T-helper 1 cell treated with Interleukin-12 subunit alpha and Interleukin-12 subunit beta and Interleukin-4 antibody, amounts not matched to agents 30 μg/mL and 1 μg/mL, for 36 hours (primary cell): ENCODE results near the gene SH2D2A.
A peak's percentile ranks its signal among the peaks of the same experiment; 100 is the strongest.

Experiments used
- H3K27ac Mint-ChIP-seq: one replicate; pipeline ENCODE4 v1.8.0; 2021; ENCODE audit warnings: mild to moderate bottlenecking, mixed read lengths
- H3K27me3 Mint-ChIP-seq: one replicate; pipeline ENCODE4 v1.8.0; 2021; ENCODE audit warnings: low read depth, mixed read lengths
- H3K36me3 Mint-ChIP-seq: one replicate; pipeline ENCODE4 v1.8.0; 2021; ENCODE audit warnings: low read depth, mixed read lengths
- H3K4me1 Mint-ChIP-seq: one replicate; pipeline ENCODE4 v1.8.0; 2021; ENCODE audit warnings: low read depth, mixed read lengths
- H3K4me3 Mint-ChIP-seq: one replicate; pipeline ENCODE4 v1.8.0; 2021; ENCODE audit warnings: mild to moderate bottlenecking, moderate library complexity, mixed read lengths
- H3K9me3 Mint-ChIP-seq: one replicate; pipeline ENCODE4 v1.8.0; 2021; ENCODE audit warnings: mixed read lengths

The SH2D2A gene

GRCh38 chr1:156842618-156843300, 26.1 kb upstream of the SH2D2A start:
- no peak overlapping the region for H3K4me3 Mint-ChIP-seq
- no peak overlapping the region for H3K27ac Mint-ChIP-seq
- H3K9me3 Mint-ChIP-seq: no peaks in the 10 kb centered on the region
- peaks cover 5% of the 10 kb centered on the region for H3K36me3 Mint-ChIP-seq
- peaks cover 29% of the 10 kb centered on the region for H3K4me1 Mint-ChIP-seq
- H3K27me3 Mint-ChIP-seq: peaks cover 60% of the 10 kb centered on the region

- H3K27me3 Mint-ChIP-seq: peaks cover 46% of the 10 kb centered on the region
- H3K27ac Mint-ChIP-seq: no peak overlapping the region
Observed at GRCh38 chr1:156841295-156841855, 24.7 kb upstream of the SH2D2A start.

GRCh38 chr1:156840898-156841279, 24.2 kb upstream of the SH2D2A start:
- no peaks in the 10 kb centered on the region for H3K9me3 Mint-ChIP-seq
- H3K36me3 Mint-ChIP-seq: peaks cover 5% of the 10 kb centered on the region
- no peak overlapping the region for H3K4me3 Mint-ChIP-seq
- H3K27ac Mint-ChIP-seq: no peak overlapping the region
- peaks cover 41% of the 10 kb centered on the region for H3K27me3 Mint-ChIP-seq
- peaks cover 36% of the 10 kb centered on the region for H3K4me1 Mint-ChIP-seq

More at GRCh38 chr1:156841295-156841855, 24.7 kb upstream of the SH2D2A start:
- Mint-ChIP-seq H3K4me3 (no peak overlapping the region), H3K36me3 (peaks cover 5% of the 10 kb centered on the region), H3K9me3 (no peaks in the 10 kb centered on the region), H3K4me1 (peaks cover 36% of the 10 kb centered on the region)

- Mint-ChIP-seq H3K9me3 (no peaks in the 10 kb centered on the region), H3K36me3 (peaks cover 5% of the 10 kb centered on the region), H3K4me3 (no peak overlapping the region), H3K27me3 (peaks cover 36% of the 10 kb centered on the region), H3K4me1 (peaks cover 39% of the 10 kb centered on the region), H3K27ac (no peak overlapping the region)
Observed at GRCh38 chr1:156840186-156840897, 23.7 kb upstream of the SH2D2A start.

- Mint-ChIP-seq H3K27me3 (peaks cover 28% of the 10 kb centered on the region), H3K36me3 (peaks cover 5% of the 10 kb centered on the region), H3K9me3 (no peaks in the 10 kb centered on the region), H3K4me3 (no peak overlapping the region), H3K4me1 (peaks cover 44% of the 10 kb centered on the region), H3K27ac (peak overlapping the region; percentile 50)
Observed at GRCh38 chr1:156839426-156840109, 22.9 kb upstream of the SH2D2A start.

- peaks cover 48% of the 10 kb centered on the region for H3K4me1 Mint-ChIP-seq
- peak overlapping the region; percentile 39 for H3K4me3 Mint-ChIP-seq
- H3K27me3 Mint-ChIP-seq: peaks cover 22% of the 10 kb centered on the region
- no peaks in the 10 kb centered on the region for H3K9me3 Mint-ChIP-seq
- peaks cover 3% of the 10 kb centered on the region for H3K36me3 Mint-ChIP-seq
- peak overlapping the region; percentile 64 for H3K27ac Mint-ChIP-seq
Observed at GRCh38 chr1:156838972-156839371, 22.3 kb upstream of the SH2D2A start.

- Mint-ChIP-seq H3K36me3 (peaks cover 9% of the 10 kb centered on the region), H3K4me1 (peaks cover 61% of the 10 kb centered on the region), H3K4me3 (peak overlapping the region; percentile 81), H3K27me3 (peaks cover 11% of the 10 kb centered on the region), H3K9me3 (no peaks in the 10 kb centered on the region), H3K27ac (peak overlapping the region; percentile 99)
Observed at GRCh38 chr1:156836892-156837291, 20.2 kb upstream of the SH2D2A start.

- H3K36me3 Mint-ChIP-seq: peaks cover 9% of the 10 kb centered on the region
- H3K9me3 Mint-ChIP-seq: no peaks in the 10 kb centered on the region
- H3K27ac Mint-ChIP-seq: peak overlapping the region; percentile 99
- peaks cover 62% of the 10 kb centered on the region for H3K4me1 Mint-ChIP-seq
- H3K27me3 Mint-ChIP-seq: peaks cover 11% of the 10 kb centered on the region
- H3K4me3 Mint-ChIP-seq: peak overlapping the region; percentile 81
Observed at GRCh38 chr1:156836041-156836654, 19.5 kb upstream of the SH2D2A start.

GRCh38 chr1:156834322-156834721, 17.7 kb upstream of the SH2D2A start:
- peak overlapping the region; percentile 99 for H3K27ac Mint-ChIP-seq
- H3K4me1 Mint-ChIP-seq: peaks cover 59% of the 10 kb centered on the region
- H3K4me3 Mint-ChIP-seq: peak overlapping the region; percentile 33
- peaks cover 10% of the 10 kb centered on the region for H3K27me3 Mint-ChIP-seq
- no peaks in the 10 kb centered on the region for H3K9me3 Mint-ChIP-seq
- H3K36me3 Mint-ChIP-seq: peaks cover 9% of the 10 kb centered on the region

GRCh38 chr1:156833603-156834002, 17.0 kb upstream of the SH2D2A start:
- Mint-ChIP-seq H3K9me3 (no peaks in the 10 kb centered on the region), H3K4me1 (peaks cover 59% of the 10 kb centered on the region), H3K27ac (peak overlapping the region; percentile 99), H3K4me3 (no peak overlapping the region), H3K36me3 (peaks cover 7% of the 10 kb centered on the region), H3K27me3 (peaks cover 10% of the 10 kb centered on the region)

- peaks cover 10% of the 10 kb centered on the region for H3K27me3 Mint-ChIP-seq
- H3K36me3 Mint-ChIP-seq: peaks cover 7% of the 10 kb centered on the region
- H3K9me3 Mint-ChIP-seq: no peaks in the 10 kb centered on the region
- peak overlapping the region; percentile 51 for H3K27ac Mint-ChIP-seq
- H3K4me3 Mint-ChIP-seq: no peak overlapping the region
- H3K4me1 Mint-ChIP-seq: peaks cover 54% of the 10 kb centered on the region
Observed at GRCh38 chr1:156832434-156832833, 15.8 kb upstream of the SH2D2A start.

- Mint-ChIP-seq H3K4me3 (no peak overlapping the region), H3K4me1 (peaks cover 16% of the 10 kb centered on the region), H3K9me3 (no peaks in the 10 kb centered on the region), H3K27ac (no peak overlapping the region), H3K27me3 (peaks cover 10% of the 10 kb centered on the region), H3K36me3 (peaks cover 4% of the 10 kb centered on the region)
Observed at GRCh38 chr1:156828400-156829124, 11.9 kb upstream of the SH2D2A start.

- H3K4me3 Mint-ChIP-seq: no peak overlapping the region
- H3K27me3 Mint-ChIP-seq: peaks cover 5% of the 10 kb centered on the region
- H3K4me1 Mint-ChIP-seq: peaks cover 22% of the 10 kb centered on the region
- H3K9me3 Mint-ChIP-seq: no peaks in the 10 kb centered on the region
- no peak overlapping the region for H3K27ac Mint-ChIP-seq
- no peaks in the 10 kb centered on the region for H3K36me3 Mint-ChIP-seq
Observed at GRCh38 chr1:156826630-156827029, 10.0 kb upstream of the SH2D2A start.
